Stimulated activated CD8-positive, alpha-beta memory T cell treated with anti-CD3 and anti-CD28 coated beads, Interleukin-7, amount 100 ng/mL, for 48 hours (primary cell): Measurements from ENCODE around the gene TOPBP1.

Source experiments
- DNase-seq, 2 donors: peaks; one replicate each; pipeline ENCODE4 v3.0.0-alpha.2; 2020; ENCODE audit warnings: low read depth in 1 of 2; ENCODE audit errors: extremely low read depth in 1 of 2

TOPBP1 gene

GRCh38 chr3:133611534-133611933 lies 50.2 kb downstream of the TOPBP1 start:
- no peak for DNase-seq

GRCh38 chr3:133610031-133610430 lies 51.7 kb downstream of the TOPBP1 start:
- DNase-seq = no peak

- DNase-seq = no peak
Observed at GRCh38 chr3:133608388-133608787, 53.4 kb downstream of the TOPBP1 start.

- no peak for DNase-seq
Observed at GRCh38 chr3:133607816-133608215, 53.9 kb downstream of the TOPBP1 start.

GRCh38 chr3:133606902-133607301 lies 54.8 kb downstream of the TOPBP1 start:
- DNase-seq = no peak

GRCh38 chr3:133606342-133606741 lies 55.4 kb downstream of the TOPBP1 start:
- DNase-seq = no peak

GRCh38 chr3:133600572-133601081 lies 61.1 kb downstream of the TOPBP1 start:
- no peak for DNase-seq

GRCh38 chr3:133599280-133599679 lies 62.5 kb downstream of the TOPBP1 start:
- DNase-seq = no peak

GRCh38 chr3:133598405-133598804 lies 63.3 kb downstream of the TOPBP1 start:
- DNase-seq = no peak

- DNase-seq = peak in 1 of 2 donors; percentile 42
Observed at GRCh38 chr3:133595341-133595740, 66.4 kb downstream of the TOPBP1 start.

GRCh38 chr3:133593243-133593642 lies 68.5 kb downstream of the TOPBP1 start:
- no peak for DNase-seq

GRCh38 chr3:133592843-133593242 lies 68.9 kb downstream of the TOPBP1 start:
- DNase-seq = no peak

GRCh38 chr3:133591271-133591742 lies 70.4 kb downstream of the TOPBP1 start:
- no peak for DNase-seq

- no peak for DNase-seq
Observed at GRCh38 chr3:133589503-133589902, 72.2 kb downstream of the TOPBP1 start.

- no peak for DNase-seq
Observed at GRCh38 chr3:133588784-133589465, 72.8 kb downstream of the TOPBP1 start.

- no peak for DNase-seq
Observed at GRCh38 chr3:133588035-133588434, 73.7 kb downstream of the TOPBP1 start.

GRCh38 chr3:133583396-133583795 lies 78.3 kb downstream of the TOPBP1 start:
- no peak for DNase-seq

GRCh38 chr3:133578548-133579191 lies 83.1 kb downstream of the TOPBP1 start:
- DNase-seq = no peak

GRCh38 chr3:133576169-133576568 lies 85.6 kb downstream of the TOPBP1 start:
- no peak for DNase-seq

- DNase-seq = no peak
Observed at GRCh38 chr3:133575086-133575485, 86.7 kb downstream of the TOPBP1 start.

GRCh38 chr3:133574260-133574881 lies 87.4 kb downstream of the TOPBP1 start:
- DNase-seq = peak; percentile 60 to 71
